ENCODE results near the gene KDM1B.

Gene KDM1B

GRCh38 chr6:18265787-18266522, 110.7 kb downstream of the KDM1B start:
- DNase-seq = no peak

- DNase-seq = no peak
These were observed 111.3 kb downstream of the KDM1B start for GRCh38 chr6:18266523-18266912.

DNA sequence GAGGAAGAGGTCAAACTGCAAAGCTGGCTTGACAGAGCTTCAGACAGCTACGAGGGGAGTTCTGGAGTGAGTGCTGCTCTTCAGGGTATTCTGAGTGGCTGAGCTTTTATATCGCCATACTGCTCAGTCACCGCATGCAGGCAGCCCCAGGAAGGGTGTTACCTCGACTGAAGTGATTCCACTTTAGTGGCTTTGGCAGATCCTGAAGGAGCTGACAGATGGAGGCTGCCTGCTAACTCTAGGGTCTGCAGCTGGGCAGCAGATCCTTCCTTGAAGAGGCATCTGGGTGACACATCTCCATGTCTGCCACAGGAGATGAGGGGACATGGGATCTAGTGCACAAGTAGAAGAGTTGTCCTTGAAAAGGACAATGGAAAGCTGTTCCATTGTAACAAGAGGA, 112.8 kb downstream of the KDM1B start:
- DNase-seq = no peak

DNA sequence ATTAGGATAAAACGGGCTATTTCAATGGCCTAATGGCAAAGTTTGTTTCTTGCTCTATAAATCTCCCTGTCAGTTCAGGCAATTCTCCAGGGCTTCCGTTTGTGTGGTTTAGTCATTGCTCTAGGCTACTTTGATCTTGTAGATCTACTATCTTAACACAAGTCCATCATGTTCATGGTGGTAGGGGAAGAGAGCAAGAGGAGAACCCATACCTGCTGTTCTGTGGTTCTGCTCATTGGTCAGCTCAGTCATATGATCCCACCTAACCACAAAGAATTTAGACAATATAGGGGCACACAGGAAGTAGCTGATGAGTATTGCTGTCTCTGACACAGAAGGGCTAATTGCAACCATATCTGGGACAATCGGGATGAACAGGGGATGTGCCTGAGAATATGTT, 114.0 kb downstream of the KDM1B start:
- no peak for DNase-seq

- DNase-seq = no peak
These were observed 114.5 kb downstream of the KDM1B start for GRCh38 chr6:18269717-18270116.

DNA sequence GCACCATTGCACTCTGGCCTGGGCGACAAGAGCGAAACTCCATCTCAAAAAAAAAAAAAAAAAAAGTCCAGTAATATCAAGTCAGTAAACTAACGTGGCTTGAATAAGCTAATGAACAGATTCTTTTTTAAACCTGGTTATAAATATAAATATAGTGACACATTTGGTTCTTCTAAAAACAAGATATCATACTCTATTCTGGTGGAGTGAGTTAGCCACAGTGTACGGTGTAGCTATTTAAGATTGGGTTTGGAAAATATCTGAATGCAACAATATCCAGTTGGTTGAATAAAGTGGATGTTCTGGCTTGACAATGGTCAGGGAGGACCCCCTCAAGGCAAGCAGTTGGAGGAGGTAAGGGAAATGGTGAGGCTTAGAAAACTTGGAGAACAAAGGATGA, 115.0 kb downstream of the KDM1B start:
- DNase-seq = no peak

Data from NCI-H1930 (cell line).